GM23338 (cell line): ENCODE results near the gene ZBTB46. TPM values are rescaled to one million over a fixed set of nuclear protein-coding genes. Genes with fewer than 3 reads are reported as not detected.

ENCODE experiments used
- ATAC-seq: fragments of 200-7000 bp; cut with Tn5 transposase; 3 replicates; pipeline ENCODE4 v1.9.1; 2020
- DNase-seq: peaks from one replicate; pipeline ENCODE4 v3.0.0-alpha.2; 2015; ENCODE audit warnings: low spot score
- H2AFZ ChIP-seq: fragments of 200-600 bp; sonication (generic); 2 replicates; pipeline ENCODE4 v1.8.0; 2016; ENCODE audit warnings: antibody characterized with exemption, mild to moderate bottlenecking, moderate library complexity
- H3F3A ChIP-seq: fragments of 200-600 bp; sonication (generic); replicated peaks from 2 replicates; pipeline ENCODE4 v1.8.0; 2017; ENCODE audit warnings: antibody characterized with exemption, mixed run types, low read depth
- H3K27ac ChIP-seq: fragments of 200-600 bp; sonication (generic); 2 replicates; pipeline ENCODE4 v1.6.1; 2016; ENCODE audit warnings: low read depth
- H3K27me3 ChIP-seq: fragments of 200-600 bp; sonication (generic); 2 replicates; pipeline ENCODE4 v1.8.0; 2016; ENCODE audit warnings: mild to moderate bottlenecking, mixed run types, moderate library complexity; ENCODE audit not compliant: insufficient read depth
- H3K36me3 ChIP-seq: fragments of 200-600 bp; sonication (generic); 2 replicates; pipeline ENCODE4 v1.8.0; 2016; ENCODE audit warnings: mild to moderate bottlenecking; ENCODE audit not compliant: insufficient read depth
- H3K4me1 ChIP-seq: fragments of 200-600 bp; sonication (generic); 2 replicates; pipeline ENCODE4 v1.8.0; 2016; ENCODE audit warnings: mild to moderate bottlenecking, moderate library complexity; ENCODE audit not compliant: insufficient read depth
- H3K4me2 ChIP-seq: fragments of 200-600 bp; sonication (generic); 2 replicates; pipeline ENCODE4 v1.7.1; 2017; ENCODE audit warnings: mixed run types
- H3K4me3 ChIP-seq: fragments of 200-600 bp; sonication (generic); 2 replicates; pipeline ENCODE4 v1.6.1; 2016; ENCODE audit warnings: mixed run types
- H3K79me2 ChIP-seq: fragments of 200-600 bp; sonication (generic); replicated peaks from 2 replicates; pipeline ENCODE4 v1.8.0; 2017; ENCODE audit warnings: mild to moderate bottlenecking; ENCODE audit not compliant: insufficient read depth
- H3K9me2 ChIP-seq: fragments of 200-600 bp; sonication (generic); 2 replicates; pipeline ENCODE4 v1.8.0; 2017; ENCODE audit not compliant: insufficient read depth
- H4K20me1 ChIP-seq: fragments of 200-600 bp; sonication (generic); replicated peaks from 2 replicates; pipeline ENCODE4 v1.8.0; 2017; ENCODE audit warnings: mild to moderate bottlenecking; ENCODE audit not compliant: insufficient read depth
- H3K27ac Mint-ChIP-seq: 2 replicates; pipeline ENCODE4 v1.8.0; 2020; ENCODE audit warnings: inconsistent platforms, mild to moderate bottlenecking, moderate library complexity, mixed read lengths
- H3K27me3 Mint-ChIP-seq: 3 replicates; pipeline ENCODE4 v1.8.0; 2022; ENCODE audit warnings: low read depth, mild to moderate bottlenecking, moderate library complexity, mixed read lengths, inconsistent platforms; ENCODE audit not compliant: insufficient read depth, poor library complexity
- H3K36me3 Mint-ChIP-seq: 3 replicates; pipeline ENCODE4 v1.8.0; 2021; ENCODE audit warnings: low read depth, mild to moderate bottlenecking, inconsistent platforms, moderate library complexity, mixed read lengths
- H3K4me1 Mint-ChIP-seq: 3 replicates; pipeline ENCODE4 v1.8.0; 2020; ENCODE audit warnings: mild to moderate bottlenecking, inconsistent platforms, mixed read lengths
- H3K4me3 Mint-ChIP-seq: 3 replicates; pipeline ENCODE4 v1.8.0; 2021; ENCODE audit warnings: moderate library complexity, mild to moderate bottlenecking, inconsistent platforms, mixed read lengths
- H3K9me3 Mint-ChIP-seq: 3 replicates; pipeline ENCODE4 v1.8.0; 2020; ENCODE audit warnings: moderate library complexity, mild to moderate bottlenecking, inconsistent platforms, mixed read lengths
- CREB1 ChIP-seq: fragments of 250-450 bp; sonication (Bioruptor Pico); IDR thresholded peaks from 2 replicates; pipeline ENCODE4 v1.5.0; 2020; ENCODE audit warnings: low read depth, mild to moderate bottlenecking, moderate library complexity
- CTCF ChIP-seq, 2 experiments: fragments of 200-600 bp in 1 of 2; sonication (generic) in 1 of 2; conservative IDR thresholded peaks; 2 replicates each; pipeline versions ENCODE4 v1.5.1 to v1.6.1; 2016 to 2017; ENCODE audit warnings: antibody characterized with exemption in 2 of 2, low read depth in 2 of 2, mild to moderate bottlenecking in 2 of 2, moderate library complexity in 1 of 2
- ETS1 ChIP-seq: IDR thresholded peaks from 2 replicates; pipeline ENCODE4 v1.6.1; 2016; ENCODE audit warnings: antibody characterized with exemption
- EZH2 ChIP-seq: fragments of 200-600 bp; sonication (generic); IDR thresholded peaks from one replicate; pipeline ENCODE4 v1.8.0; 2017; ENCODE audit warnings: antibody characterized with exemption, mild to moderate bottlenecking, low read depth; ENCODE audit not compliant: unreplicated experiment
- EZH2phosphoT487 ChIP-seq: fragments of 200-600 bp; sonication (generic); IDR thresholded peaks from one replicate; pipeline ENCODE4 v1.8.1; 2018; ENCODE audit warnings: antibody characterized with exemption; ENCODE audit not compliant: unreplicated experiment
- JUNB ChIP-seq: IDR thresholded peaks from one replicate; pipeline ENCODE4 v1.6.1; 2016; ENCODE audit warnings: antibody characterized with exemption; ENCODE audit not compliant: unreplicated experiment
- NANOG ChIP-seq: IDR thresholded peaks from 2 replicates; pipeline ENCODE4 v1.6.1; 2016; ENCODE audit warnings: antibody characterized with exemption, borderline replicate concordance
- POLR2AphosphoS5 ChIP-seq: IDR thresholded peaks from 2 replicates; pipeline ENCODE4 v1.6.1; 2016; ENCODE audit warnings: antibody characterized with exemption, low read depth
- STAT1 ChIP-seq: IDR thresholded peaks from one replicate; pipeline ENCODE4 v1.6.1; 2016; ENCODE audit warnings: antibody characterized with exemption; ENCODE audit not compliant: unreplicated experiment
- ZNF114 ChIP-seq: fragments of 250-450 bp; sonication (Bioruptor Pico); IDR thresholded peaks from 2 replicates; pipeline ENCODE4 v1.5.0; 2020; ENCODE audit warnings: mild to moderate bottlenecking, moderate library complexity
- ZNF331 ChIP-seq: fragments of 250-450 bp; sonication (Bioruptor Pico); IDR thresholded peaks from 2 replicates; pipeline ENCODE4 v1.5.0; 2020; ENCODE audit warnings: low read depth, mild to moderate bottlenecking, moderate library complexity
- polyA plus RNA-seq: library from polyadenylated mRNA; unstranded; fragments of >200 nt; fragmentation: Nextera tagmentation; extraction: Ambion mirVana; gene quantifications from 2 replicates; pipeline ENCODE4 v1.2.1, GENCODE V29; 2016
- total RNA-seq: library from RNA; depleted of rRNA; stranded (reverse); fragments of >200 nt; shearing (Covaris generic); gene quantifications from 2 replicates; pipeline ENCODE4 v1.2.3, GENCODE V29; 2014
- TF ChIP-seq, protein P1 (sequence below): fragments of 250-450 bp; sonication (Bioruptor Pico); IDR thresholded peaks from 2 replicates; pipeline ENCODE4 v1.5.0; 2020; ENCODE audit warnings: mild to moderate bottlenecking, moderate library complexity
- TF ChIP-seq, protein P2 (sequence below): IDR thresholded peaks from one replicate; pipeline ENCODE4 v1.6.1; 2018; ENCODE audit warnings: antibody characterized with exemption; ENCODE audit not compliant: unreplicated experiment

Gene ZBTB46
- total and polyA plus RNA-seq, 2 experiments from 2014 or later, result 3.2 to 26.9 TPM

DNA sequence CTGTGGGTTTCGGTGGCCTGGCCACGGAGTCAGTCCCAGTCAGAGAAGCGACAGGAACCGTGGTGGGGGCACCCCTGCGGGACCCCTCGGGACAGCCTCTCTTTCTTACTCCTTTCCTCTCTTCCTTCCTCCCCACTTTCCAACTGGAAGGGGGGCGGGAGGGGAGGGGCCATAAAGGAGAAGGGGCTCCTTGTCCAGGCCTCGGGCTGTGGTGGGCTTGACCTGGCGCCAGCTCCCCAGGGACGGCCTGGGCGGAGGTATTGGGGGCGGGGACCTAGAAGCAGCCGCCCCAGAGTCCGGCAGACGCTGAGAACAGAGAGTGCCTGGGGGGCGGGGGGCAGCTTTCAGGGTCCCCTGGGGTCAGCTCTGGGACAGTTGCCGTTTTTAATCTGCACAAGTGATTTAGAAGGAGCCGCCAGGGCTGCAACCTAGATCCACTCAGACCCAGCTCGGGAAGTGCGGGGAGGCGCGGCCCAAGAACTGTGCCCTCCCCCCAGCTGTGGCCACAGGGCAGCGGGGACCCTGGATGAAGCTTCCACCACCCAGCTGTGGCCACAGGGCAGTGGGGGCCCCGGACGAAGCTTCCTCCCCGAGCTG lies 23.8 kb upstream of the ZBTB46 start:
- Mint-ChIP-seq H3K4me3 (no peak overlapping the region), H3K4me1 (peaks cover 43% of the 10 kb centered on the region), H3K27me3 (peaks cover 27% of the 10 kb centered on the region), H3K9me3 (no peaks in the 10 kb centered on the region), H3K27ac (no peak overlapping the region), H3K36me3 (no peaks in the 10 kb centered on the region; the same call in 2 of the 3 replicates)
- no peak for TF ChIP-seq STAT1
- no peak for TF ChIP-seq POLR2AphosphoS5
- TF ChIP-seq CTCF (conservative IDR thresholded peaks at IDR 0.05; ENCODE audit: low read depth in 2 of 2), result no peak
- TF ChIP-seq ZNF331 (CRISPR knock-in tag), result no peak
- TF ChIP-seq ZNF114 (CRISPR knock-in tag), result no peak
- no peak for TF ChIP-seq JUNB
- no peak for TF ChIP-seq ETS1
- TF ChIP-seq NANOG, result no peak
- no peak for TF ChIP-seq EZH2
- TF ChIP-seq CREB1, result no peak
- TF ChIP-seq, protein P1, sequence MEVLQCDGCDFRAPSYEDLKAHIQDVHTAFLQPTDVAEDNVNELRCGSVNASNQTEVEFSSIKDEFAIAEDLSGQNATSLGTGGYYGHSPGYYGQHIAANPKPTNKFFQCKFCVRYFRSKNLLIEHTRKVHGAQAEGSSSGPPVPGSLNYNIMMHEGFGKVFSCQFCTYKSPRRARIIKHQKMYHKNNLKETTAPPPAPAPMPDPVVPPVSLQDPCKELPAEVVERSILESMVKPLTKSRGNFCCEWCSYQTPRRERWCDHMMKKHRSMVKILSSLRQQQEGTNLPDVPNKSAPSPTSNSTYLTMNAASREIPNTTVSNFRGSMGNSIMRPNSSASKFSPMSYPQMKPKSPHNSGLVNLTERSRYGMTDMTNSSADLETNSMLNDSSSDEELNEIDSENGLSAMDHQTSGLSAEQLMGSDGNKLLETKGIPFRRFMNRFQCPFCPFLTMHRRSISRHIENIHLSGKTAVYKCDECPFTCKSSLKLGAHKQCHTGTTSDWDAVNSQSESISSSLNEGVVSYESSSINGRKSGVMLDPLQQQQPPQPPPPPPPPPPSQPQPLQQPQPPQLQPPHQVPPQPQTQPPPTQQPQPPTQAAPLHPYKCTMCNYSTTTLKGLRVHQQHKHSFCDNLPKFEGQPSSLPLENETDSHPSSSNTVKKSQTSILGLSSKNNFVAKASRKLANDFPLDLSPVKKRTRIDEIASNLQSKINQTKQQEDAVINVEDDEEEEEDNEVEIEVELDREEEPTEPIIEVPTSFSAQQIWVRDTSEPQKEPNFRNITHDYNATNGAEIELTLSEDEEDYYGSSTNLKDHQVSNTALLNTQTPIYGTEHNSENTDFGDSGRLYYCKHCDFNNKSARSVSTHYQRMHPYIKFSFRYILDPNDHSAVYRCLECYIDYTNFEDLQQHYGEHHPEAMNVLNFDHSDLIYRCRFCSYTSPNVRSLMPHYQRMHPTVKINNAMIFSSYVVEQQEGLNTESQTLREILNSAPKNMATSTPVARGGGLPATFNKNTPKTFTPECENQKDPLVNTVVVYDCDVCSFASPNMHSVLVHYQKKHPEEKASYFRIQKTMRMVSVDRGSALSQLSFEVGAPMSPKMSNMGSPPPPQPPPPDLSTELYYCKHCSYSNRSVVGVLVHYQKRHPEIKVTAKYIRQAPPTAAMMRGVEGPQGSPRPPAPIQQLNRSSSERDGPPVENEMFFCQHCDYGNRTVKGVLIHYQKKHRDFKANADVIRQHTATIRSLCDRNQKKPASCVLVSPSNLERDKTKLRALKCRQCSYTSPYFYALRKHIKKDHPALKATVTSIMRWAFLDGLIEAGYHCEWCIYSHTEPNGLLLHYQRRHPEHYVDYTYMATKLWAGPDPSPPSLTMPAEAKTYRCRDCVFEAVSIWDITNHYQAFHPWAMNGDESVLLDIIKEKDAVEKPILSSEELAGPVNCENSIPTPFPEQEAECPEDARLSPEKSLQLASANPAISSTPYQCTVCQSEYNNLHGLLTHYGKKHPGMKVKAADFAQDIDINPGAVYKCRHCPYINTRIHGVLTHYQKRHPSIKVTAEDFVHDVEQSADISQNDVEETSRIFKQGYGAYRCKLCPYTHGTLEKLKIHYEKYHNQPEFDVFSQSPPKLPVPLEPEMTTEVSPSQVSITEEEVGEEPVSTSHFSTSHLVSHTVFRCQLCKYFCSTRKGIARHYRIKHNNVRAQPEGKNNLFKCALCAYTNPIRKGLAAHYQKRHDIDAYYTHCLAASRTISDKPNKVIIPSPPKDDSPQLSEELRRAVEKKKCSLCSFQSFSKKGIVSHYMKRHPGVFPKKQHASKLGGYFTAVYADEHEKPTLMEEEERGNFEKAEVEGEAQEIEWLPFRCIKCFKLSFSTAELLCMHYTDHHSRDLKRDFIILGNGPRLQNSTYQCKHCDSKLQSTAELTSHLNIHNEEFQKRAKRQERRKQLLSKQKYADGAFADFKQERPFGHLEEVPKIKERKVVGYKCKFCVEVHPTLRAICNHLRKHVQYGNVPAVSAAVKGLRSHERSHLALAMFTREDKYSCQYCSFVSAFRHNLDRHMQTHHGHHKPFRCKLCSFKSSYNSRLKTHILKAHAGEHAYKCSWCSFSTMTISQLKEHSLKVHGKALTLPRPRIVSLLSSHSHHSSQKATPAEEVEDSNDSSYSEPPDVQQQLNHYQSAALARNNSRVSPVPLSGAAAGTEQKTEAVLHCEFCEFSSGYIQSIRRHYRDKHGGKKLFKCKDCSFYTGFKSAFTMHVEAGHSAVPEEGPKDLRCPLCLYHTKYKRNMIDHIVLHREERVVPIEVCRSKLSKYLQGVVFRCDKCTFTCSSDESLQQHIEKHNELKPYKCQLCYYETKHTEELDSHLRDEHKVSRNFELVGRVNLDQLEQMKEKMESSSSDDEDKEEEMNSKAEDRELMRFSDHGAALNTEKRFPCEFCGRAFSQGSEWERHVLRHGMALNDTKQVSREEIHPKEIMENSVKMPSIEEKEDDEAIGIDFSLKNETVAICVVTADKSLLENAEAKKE (CRISPR knock-in tag), result no peak
- TF ChIP-seq EZH2phosphoT487, result no peak
- TF ChIP-seq, protein P2, sequence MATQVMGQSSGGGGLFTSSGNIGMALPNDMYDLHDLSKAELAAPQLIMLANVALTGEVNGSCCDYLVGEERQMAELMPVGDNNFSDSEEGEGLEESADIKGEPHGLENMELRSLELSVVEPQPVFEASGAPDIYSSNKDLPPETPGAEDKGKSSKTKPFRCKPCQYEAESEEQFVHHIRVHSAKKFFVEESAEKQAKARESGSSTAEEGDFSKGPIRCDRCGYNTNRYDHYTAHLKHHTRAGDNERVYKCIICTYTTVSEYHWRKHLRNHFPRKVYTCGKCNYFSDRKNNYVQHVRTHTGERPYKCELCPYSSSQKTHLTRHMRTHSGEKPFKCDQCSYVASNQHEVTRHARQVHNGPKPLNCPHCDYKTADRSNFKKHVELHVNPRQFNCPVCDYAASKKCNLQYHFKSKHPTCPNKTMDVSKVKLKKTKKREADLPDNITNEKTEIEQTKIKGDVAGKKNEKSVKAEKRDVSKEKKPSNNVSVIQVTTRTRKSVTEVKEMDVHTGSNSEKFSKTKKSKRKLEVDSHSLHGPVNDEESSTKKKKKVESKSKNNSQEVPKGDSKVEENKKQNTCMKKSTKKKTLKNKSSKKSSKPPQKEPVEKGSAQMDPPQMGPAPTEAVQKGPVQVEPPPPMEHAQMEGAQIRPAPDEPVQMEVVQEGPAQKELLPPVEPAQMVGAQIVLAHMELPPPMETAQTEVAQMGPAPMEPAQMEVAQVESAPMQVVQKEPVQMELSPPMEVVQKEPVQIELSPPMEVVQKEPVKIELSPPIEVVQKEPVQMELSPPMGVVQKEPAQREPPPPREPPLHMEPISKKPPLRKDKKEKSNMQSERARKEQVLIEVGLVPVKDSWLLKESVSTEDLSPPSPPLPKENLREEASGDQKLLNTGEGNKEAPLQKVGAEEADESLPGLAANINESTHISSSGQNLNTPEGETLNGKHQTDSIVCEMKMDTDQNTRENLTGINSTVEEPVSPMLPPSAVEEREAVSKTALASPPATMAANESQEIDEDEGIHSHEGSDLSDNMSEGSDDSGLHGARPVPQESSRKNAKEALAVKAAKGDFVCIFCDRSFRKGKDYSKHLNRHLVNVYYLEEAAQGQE, result no peak
- Histone ChIP-seq H4K20me1 (no peaks in the 10 kb centered on the region), H3K36me3 (no peaks in the 10 kb centered on the region), H3K79me2 (no peaks in the 10 kb centered on the region), H3K4me1 (peaks cover 41% of the 10 kb centered on the region), H3F3A (peaks cover 9% of the 10 kb centered on the region; the same call in 1 of the 2 replicates), H3K4me2 (peak overlapping the region; percentile 87), H2AFZ (0 out of 2 replicates have a peak overlapping the region, but pooled peaks have one; percentile 52), H3K4me3 (peak overlapping the region; percentile 54), H3K9me2 (no peaks in the 10 kb centered on the region), H3K27ac (no peak overlapping the region), H3K27me3 (no peaks in the 10 kb centered on the region)
- ATAC-seq (peak; percentile 7), DNase-seq (no peak)
